Activated T-helper 1 cell treated with Interleukin-2 at 50 U/mL for 16 hours (primary cell): ENCODE results near the gene INSR.
"Not testable (repeated sequence)": the region's sequence is repeated elsewhere in the genome, so short reads cannot be mapped to it uniquely, and the experiment has no call there.

Experiments
- DNase-seq: peaks from one replicate; pipeline ENCODE4 v3.0.0-alpha.2; 2020; ENCODE audit warnings: low read depth

Gene INSR

GRCh38 chr19:7293762-7294557 lies at the start of gene INSR:
TSS of gene INSR (minus strand) at chr19:7294414. CDS start at chr19:7293891, 523 bp downstream.
- DNase-seq: peak; percentile 17

- no peak for DNase-seq
Observed at GRCh38 chr19:7342143-7342542, 47.9 kb upstream of the INSR start.

DNA sequence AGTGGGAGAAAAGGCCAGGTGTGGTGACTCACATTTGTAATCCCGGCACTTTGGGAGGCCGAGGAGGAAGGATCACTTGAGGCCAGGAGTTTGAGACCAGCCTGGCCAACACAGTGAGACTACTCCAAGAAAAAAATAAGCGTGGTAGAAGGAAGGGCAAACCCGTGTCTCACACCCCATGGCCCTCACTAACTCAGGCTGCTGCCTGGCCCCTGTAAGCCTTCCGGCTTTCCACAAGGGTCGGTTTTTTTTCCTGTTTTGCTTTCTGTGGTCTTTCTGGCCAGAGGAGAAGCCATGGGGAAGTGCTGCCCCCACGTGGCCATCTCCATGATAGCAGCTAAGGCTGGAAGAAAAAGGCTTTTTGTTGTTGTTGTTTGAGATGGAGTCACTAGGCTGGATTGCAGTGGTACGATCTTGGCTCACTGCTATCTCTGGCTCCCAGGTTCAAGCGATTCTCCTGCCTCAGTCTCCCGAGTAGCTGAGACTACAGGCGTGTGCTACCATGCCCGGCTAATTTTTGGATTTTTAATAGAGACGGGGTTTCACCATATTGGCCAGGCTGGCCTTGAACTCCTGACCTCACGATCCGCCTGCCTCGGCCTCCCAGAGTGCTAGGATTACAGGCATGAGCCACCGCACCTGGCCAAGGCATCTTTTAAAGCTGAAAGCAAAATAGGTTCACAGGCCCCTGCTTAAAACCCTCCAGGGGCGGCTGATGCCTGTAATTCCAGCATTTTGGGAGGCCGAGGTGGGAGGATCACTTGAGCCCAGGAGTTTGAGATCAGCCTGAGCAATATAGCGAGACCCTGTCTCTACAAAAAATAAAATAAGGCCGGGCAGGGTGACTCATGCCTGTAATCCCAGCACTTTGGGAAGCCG lies 47.0 kb upstream of the INSR start:
- DNase-seq: peak; percentile 76

GRCh38 chr19:7337380-7338194 lies 43.4 kb upstream of the INSR start:
- no peak for DNase-seq

DNA sequence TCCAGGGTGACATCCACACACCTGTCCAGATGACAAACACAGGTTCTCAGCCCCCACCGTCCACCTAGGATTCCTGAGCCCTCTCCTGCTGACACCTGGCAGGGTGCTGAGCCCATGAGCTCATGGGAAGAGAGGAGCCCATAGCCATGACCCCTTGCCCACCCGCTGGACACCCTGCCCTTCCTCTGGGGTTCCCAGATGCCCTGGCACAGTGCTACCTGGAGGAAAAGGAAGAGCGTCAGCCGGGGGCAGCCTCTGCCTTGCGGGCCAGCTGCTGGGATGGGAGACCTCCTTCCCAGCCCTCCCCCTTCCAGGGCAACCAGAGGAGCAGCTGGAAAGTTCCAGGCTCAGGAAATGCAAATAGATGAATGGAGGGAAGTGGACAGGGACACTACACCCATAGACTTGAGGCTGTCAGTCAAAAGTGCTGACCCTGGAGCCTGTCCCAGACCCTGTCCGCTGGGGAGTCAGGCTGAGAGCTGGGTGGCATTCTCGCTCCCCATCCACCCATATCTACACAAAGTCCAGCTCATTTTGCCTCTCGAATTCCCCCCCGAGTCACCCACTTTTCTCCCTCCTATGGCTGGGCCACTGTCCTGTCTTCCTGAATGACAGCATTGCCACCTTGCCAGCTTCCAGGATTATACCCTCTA lies 42.2 kb upstream of the INSR start:
- DNase-seq: no peak

GRCh38 chr19:7333198-7334118 lies 39.2 kb upstream of the INSR start:
- no peak for DNase-seq

GRCh38 chr19:7331446-7331845 lies 37.2 kb upstream of the INSR start:
- no peak for DNase-seq

DNA sequence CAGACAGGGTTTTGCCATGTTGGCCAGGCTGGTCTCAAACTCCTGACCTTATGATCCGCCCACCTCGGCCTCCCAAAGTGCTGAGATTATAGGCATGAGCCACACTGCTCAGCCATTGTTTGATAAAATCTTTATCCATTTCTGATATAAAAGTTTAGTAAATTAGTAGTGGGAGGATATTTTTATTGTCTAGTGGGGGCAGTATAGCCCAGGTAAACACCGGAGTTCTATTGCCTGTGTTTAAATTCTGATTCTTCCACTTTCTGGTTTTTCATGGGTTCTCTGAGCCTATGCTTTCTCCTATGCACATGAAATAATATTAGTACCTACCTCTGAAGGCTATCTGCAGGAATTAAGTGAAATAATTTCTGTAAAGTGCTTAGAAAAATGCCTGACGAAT lies 34.4 kb upstream of the INSR start:
- no peak for DNase-seq

DNA sequence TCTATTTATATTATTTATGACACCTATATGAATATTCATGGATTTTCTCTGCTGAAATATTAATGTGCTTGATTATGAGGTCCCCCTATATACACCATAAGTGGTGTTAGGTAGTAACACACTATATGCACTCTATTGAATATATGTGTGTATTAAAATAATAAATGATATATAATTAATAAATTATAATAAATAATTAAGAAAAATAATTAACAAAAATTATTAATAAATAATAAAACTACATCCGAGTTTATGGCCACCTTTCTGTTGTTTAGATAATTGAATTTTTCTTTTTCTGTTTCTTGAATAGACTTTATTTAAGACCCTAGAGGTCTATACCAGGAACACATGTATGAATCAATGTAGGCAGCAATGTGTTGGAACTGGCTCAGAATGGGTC lies 33.6 kb upstream of the INSR start:
- DNase-seq: no peak

- DNase-seq: no peak
Observed at GRCh38 chr19:7326105-7326877, 32.1 kb upstream of the INSR start.

DNA sequence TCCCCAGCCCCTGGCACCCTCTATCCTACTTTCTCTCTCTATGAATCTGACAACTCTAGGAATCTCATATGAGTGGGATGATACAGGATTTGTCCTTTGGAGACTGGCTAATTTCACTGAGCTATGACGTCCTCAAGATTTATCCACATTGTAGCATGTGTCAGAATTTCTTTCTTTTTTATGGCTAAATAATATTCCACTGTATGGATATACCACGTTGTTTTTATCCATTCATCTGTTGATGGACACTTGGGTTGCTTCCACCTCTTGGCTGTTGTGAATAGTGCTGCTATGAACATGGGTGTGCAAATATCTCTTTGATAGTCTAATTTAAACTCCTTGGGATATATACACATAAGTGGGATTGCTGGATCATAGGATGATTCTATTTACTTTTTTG lies 24.0 kb upstream of the INSR start:
- no peak for DNase-seq

DNA sequence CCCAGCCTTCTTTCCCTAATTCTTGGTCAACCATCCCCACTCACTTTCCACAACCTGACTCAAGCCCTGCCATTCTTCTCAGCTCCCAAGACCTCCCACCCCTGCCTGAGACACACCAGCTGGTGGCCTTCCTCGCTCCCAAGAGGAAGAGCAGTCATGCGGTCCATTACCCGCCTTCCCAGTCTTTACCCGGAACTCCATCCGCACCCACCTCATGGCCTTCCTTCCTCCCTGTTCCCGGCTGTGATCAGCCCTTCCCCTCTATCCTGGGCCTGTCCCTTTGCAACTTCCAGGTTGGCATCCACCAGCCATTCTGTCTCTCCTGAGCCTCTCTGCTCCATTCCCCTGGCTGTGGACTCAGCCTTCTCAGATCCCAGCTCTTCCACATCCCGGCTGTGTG lies 18.6 kb upstream of the INSR start:
- no peak for DNase-seq

DNA sequence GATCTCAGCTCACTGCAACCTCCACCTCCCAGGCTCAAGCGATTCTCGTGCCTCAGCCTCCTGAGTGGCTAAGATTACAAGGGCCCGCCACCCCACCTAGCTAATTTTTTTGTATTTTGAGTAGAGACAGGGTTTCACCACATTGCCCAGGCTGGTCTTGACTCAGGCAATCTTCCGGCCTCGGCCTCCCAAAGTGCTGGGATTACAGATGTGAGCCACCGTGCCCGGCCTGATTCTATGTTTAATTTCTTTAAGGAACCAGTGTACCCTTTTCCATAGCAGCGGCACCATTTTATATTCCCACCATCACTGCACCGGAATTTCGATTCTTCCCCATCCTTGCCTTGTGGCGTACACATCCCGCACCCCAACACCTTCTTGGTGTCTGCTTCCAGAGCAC lies 17.7 kb upstream of the INSR start:
- no peak for DNase-seq

DNA sequence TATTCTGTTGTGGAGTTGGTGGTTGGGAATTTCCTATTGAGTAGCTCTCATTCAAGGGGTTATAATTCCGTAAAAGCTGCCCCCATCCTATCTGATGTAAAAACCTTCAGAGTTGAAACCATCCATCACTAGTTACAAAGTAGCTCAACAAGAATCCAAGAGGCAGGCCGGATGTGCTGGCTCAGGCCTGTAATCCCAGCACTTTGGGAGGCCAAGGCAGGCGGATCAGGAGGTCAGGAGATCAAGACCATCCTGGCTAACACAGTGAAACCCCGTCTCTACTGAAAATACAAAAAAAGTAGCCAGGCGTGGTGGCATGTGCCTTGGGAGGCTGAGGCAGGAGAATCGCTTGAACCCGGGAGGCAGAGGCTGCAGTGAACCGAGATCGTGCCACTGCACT lies 14.1 kb upstream of the INSR start:
- DNase-seq: not testable (repeated sequence)

DNA sequence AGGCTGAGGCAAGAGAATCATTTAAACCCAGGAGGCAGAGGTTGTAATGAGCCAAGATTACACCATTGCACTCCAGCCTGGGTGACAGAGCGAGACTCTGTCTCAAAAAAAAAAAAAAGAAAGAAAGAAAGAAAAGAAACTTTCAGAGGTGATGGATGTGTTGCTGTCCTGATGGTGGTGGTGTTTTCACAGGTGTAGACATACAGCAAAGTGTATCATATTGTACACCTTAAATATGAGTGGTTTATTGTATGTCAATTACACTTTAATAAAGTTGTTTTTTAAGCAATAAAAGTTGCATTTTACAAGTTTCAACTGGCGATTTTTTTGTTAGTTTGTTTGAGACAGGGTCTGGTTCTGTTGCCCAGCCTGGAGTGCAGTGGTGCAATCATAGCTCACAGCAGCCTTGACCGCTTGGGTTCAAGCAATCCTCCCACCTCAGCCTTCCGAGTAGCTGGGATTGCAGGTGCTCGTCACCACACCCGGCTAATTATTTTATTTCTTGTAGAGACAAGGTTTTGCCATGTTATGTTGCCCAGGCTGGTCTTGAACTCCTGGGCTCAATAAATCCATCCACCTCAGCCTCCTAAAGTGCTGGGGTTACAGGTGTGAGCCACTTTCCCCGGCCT lies 13.5 kb upstream of the INSR start:
- DNase-seq: no peak

DNA sequence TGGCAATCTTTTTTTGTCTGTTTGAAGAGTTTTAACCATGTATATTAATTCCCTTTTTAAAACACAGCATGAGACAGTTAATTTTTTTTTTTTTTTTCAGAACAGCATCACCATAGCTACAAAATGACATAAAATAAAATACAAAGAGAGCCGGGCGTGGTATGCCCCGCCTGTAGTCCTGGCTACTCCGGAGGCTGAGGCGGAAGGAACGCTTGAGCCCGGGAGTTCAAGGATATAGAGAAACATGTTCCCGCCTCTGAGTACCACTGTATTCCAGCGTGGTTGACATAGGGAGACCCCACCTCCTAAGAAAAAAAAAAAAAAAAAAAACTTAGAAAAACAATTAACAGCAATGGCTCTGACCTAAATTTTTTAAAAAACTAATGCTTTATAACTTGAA lies 10.0 kb upstream of the INSR start:
- no peak for DNase-seq

GRCh38 chr19:7303470-7303869 lies 9.3 kb upstream of the INSR start:
- no peak for DNase-seq

DNA sequence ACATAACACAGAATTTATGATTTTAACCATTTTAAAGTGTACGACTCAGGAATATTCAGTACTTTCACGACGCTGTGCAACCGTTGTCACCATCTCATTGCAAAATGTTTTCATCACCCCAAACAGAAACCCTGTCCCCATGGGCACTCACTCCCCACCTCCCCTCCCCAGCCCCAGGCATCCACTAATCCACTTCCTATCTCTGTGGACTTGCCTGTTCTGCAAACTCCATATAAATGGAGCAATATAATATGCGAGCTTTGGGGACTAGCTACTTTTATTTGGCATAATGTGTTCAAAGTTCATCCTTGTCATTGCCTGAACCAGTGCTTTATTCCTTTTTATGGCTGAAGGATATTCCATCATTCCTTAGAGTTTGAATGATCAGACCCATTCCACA lies 7.3 kb upstream of the INSR start:
- no peak for DNase-seq

GRCh38 chr19:7297742-7298141 lies 3.5 kb upstream of the INSR start:
- no peak for DNase-seq
